NB4 (cell line): ENCODE data around the gene LILRB5.
"Not testable (repeated sequence)": the region's sequence is repeated elsewhere in the genome, so short reads cannot be mapped to it uniquely, and the experiment has no call there.

ENCODE experiments used
- POLR2A ChIP-seq: IDR thresholded peaks from 2 replicates; pipeline ENCODE4 v1.6.1; 2011; ENCODE audit warnings: mild to moderate bottlenecking; ENCODE audit not compliant: insufficient read length; ENCODE audit errors: extremely low read depth
- TF ChIP-seq, protein P1 (sequence below): IDR thresholded peaks from one replicate; pipeline ENCODE4 v1.5.1; 2012; ENCODE audit warnings: low read depth, low read length

- TF ChIP-seq, protein P1, sequence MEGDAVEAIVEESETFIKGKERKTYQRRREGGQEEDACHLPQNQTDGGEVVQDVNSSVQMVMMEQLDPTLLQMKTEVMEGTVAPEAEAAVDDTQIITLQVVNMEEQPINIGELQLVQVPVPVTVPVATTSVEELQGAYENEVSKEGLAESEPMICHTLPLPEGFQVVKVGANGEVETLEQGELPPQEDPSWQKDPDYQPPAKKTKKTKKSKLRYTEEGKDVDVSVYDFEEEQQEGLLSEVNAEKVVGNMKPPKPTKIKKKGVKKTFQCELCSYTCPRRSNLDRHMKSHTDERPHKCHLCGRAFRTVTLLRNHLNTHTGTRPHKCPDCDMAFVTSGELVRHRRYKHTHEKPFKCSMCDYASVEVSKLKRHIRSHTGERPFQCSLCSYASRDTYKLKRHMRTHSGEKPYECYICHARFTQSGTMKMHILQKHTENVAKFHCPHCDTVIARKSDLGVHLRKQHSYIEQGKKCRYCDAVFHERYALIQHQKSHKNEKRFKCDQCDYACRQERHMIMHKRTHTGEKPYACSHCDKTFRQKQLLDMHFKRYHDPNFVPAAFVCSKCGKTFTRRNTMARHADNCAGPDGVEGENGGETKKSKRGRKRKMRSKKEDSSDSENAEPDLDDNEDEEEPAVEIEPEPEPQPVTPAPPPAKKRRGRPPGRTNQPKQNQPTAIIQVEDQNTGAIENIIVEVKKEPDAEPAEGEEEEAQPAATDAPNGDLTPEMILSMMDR = not testable (repeated sequence)
- TF ChIP-seq POLR2A = not testable (repeated sequence)
Observed at GRCh38 chr19:54242646-54243045, 14.4 kb downstream of the LILRB5 start, which contains the start of gene LILRA6.
